Measurements from ENCODE around the gene GABRA4. TPM values are rescaled to one million over a fixed set of nuclear protein-coding genes. Genes with fewer than 3 reads are reported as not detected.

GABRA4 gene
- total RNA-seq, 2 experiments from 2014 or later = not detected

DNA sequence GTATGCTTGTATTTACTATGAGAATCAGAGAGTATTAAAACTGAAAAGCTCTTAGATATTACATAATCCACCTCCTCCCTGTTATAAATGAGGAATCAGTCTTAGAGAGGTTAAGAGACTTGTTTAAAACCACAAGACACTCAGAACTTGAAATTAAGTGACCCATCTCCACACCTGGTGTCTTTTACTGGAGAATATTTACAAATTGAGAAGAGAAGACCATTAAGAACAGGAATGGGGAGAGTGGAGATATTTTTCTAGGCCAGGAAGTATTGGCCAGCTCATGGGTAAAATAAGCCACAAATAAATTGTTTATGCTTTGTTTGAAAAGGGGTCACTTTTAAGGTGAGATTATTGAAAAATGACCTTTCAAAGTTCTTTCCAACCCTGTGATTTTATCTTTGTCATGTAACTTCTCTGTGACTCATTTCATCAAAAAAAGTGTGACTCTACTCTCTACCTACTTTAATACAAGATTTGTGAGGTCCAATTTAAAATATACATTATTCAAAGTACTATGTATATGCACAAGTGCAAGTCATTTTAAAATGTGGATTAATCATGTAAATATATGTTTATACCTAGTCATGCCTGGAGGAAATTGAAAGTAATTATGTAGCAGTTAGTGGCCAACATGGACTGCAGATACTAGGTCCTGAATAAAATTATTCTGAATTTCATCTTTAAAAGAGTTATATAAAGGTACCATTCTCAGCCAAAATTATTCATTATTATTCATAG, 68.4 kb downstream of the GABRA4 start:
- Mint-ChIP-seq H3K4me1 (no peaks in the 10 kb centered on the region), H3K36me3 (ENCODE audit: low read depth) (no peaks in the 10 kb centered on the region)
- POLR2A ChIA-PET = no interaction called here

DNA sequence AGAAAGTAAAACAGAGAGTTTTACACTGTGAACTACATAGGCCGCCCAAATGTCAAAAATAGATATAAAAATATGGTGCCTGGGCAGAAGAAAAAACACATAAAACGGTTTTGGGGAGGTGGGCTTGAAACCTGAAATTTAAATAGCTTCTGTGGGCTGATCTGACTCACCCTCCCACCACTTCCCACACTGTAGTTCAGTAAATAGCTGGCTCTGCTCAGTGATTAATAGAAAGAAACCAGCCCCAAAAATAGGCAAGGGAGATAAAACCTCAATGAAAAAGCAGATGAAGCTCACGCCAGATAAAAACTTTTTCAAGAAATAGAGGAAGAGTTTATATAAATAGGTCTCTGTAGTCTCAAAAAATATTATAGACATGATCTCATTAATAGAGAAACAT, 71.2 kb downstream of the GABRA4 start:
- H3K36me3 Mint-ChIP-seq (ENCODE audit: low read depth) = no peaks in the 10 kb centered on the region
- DNase-seq = no peak
- H3K4me3 Mint-ChIP-seq = no peak overlapping the region
- H3K4me1 Mint-ChIP-seq = no peaks in the 10 kb centered on the region
- CTCF ChIA-PET = no interaction called here
- intact Hi-C loops (cut with DNase I, micrococcal nuclease) = no loop called here
- ATAC-seq = no peak
- H3K27ac Mint-ChIP-seq = no peak overlapping the region
- no peaks in the 10 kb centered on the region for H3K9me3 Mint-ChIP-seq (ENCODE audit: low read depth)
- H3K27me3 Mint-ChIP-seq = no peaks in the 10 kb centered on the region
- POLR2A ChIA-PET = interaction anchor here (0.6 kb wide), 1 partner anchor 82 kb away, joined by 3 read pairs; no protein-coding TSS in a partner anchor

More for the DNA sequence above, 68.4 kb downstream of the GABRA4 start:
- Mint-ChIP-seq H3K27ac (no peak overlapping the region), H3K9me3 (ENCODE audit: low read depth) (no peaks in the 10 kb centered on the region), H3K4me3 (no peak overlapping the region), H3K27me3 (no peaks in the 10 kb centered on the region)
- intact Hi-C loops (cut with DNase I, micrococcal nuclease) = no loop called here
- ATAC-seq (no peak), DNase-seq (no peak)
- CTCF ChIA-PET = no interaction called here

DNA sequence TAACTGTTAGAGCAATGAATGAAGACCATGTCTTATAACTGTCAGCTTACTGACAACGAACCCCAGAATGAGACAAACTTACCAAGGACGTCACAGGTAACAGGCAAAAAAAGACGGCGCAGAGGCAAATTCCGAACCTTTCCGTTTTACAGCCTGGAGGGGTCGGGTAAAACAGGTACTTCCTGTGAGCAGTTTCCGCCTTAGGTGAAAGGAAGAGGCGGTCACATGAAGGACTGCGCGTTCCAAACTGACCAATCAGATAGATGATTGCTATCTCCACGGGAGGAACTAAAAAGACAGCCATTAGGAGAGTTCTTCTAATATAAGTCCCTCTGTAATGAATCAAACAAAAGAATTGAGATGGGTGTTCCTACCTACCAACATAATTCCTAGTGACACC, 84.3 kb downstream of the GABRA4 start, which contains the start of gene COX7B2:
COX7B2 (minus strand) TSS at position 168 of the 400 bp plus-strand sequence. CDS start 174,053 bp downstream, outside the sequence.
- Mint-ChIP-seq H3K27me3 (no peaks in the 10 kb centered on the region), H3K4me1 (no peaks in the 10 kb centered on the region), H3K4me3 (no peak within 1 kb of the TSS), H3K36me3 (ENCODE audit: low read depth) (no peaks in the 10 kb centered on the region), H3K27ac (no peak within 1 kb of the TSS), H3K9me3 (ENCODE audit: low read depth) (no peaks in the 10 kb centered on the region)
- ChIA-PET CTCF (no interaction called here), POLR2A (no interaction called here)
- intact Hi-C loops (cut with DNase I, micrococcal nuclease) = no loop called here
- no peak for ATAC-seq
- DNase-seq = no peak

- Mint-ChIP-seq H3K27me3 (no peaks in the 10 kb centered on the region), H3K4me3 (no peak overlapping the region), H3K36me3 (ENCODE audit: low read depth) (no peaks in the 10 kb centered on the region), H3K4me1 (no peaks in the 10 kb centered on the region), H3K27ac (no peak overlapping the region), H3K9me3 (ENCODE audit: low read depth) (no peaks in the 10 kb centered on the region)
- CTCF ChIA-PET = no interaction called here
- DNase-seq (no peak), ATAC-seq (no peak)
- intact Hi-C loops (cut with DNase I, micrococcal nuclease) = no loop called here
- POLR2A ChIA-PET = no interaction called here
These were observed 85.2 kb downstream of the GABRA4 start for GRCh38 chr4:46908148-46908547.

DNA sequence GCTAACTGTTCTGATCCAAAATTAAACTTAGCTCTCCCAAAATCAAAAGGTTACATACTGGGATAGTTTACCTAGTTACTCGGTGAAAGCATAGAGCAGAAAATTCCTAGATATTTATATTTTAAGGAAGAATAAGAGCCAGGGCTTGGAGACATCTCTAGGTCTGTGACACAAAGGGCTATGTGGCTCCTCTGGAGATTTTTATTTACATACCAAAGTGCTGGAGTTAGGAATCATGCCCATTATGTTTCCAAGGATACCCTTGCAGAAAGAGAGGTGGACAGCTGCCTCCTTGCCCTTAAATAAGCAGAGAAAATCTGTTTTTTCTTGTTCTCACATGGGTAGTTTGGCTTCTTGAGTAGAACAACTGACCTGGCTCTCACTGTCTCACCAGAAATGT, 93.3 kb downstream of the GABRA4 start:
- Mint-ChIP-seq H3K4me1 (no peaks in the 10 kb centered on the region), H3K36me3 (ENCODE audit: low read depth) (no peaks in the 10 kb centered on the region), H3K9me3 (ENCODE audit: low read depth) (no peaks in the 10 kb centered on the region), H3K27me3 (no peaks in the 10 kb centered on the region), H3K27ac (no peak overlapping the region), H3K4me3 (no peak overlapping the region)
- DNase-seq = no peak
- ChIA-PET POLR2A (no interaction called here), CTCF (interaction anchor here (0.8 kb wide), 1 partner anchor 16 kb away, joined by 3 read pairs; no protein-coding TSS in a partner anchor)
- intact Hi-C loops (cut with DNase I, micrococcal nuclease) = no loop called here
- ATAC-seq = no peak

GRCh38 chr4:46894826-46895225, 98.6 kb downstream of the GABRA4 start:
- H3K9me3 Mint-ChIP-seq (ENCODE audit: low read depth) = peaks cover 3% of the 10 kb centered on the region
- H3K27me3 Mint-ChIP-seq = peaks cover 2% of the 10 kb centered on the region
- ATAC-seq (no peak), DNase-seq (no peak)
- intact Hi-C loops (cut with DNase I, micrococcal nuclease) = no loop called here
- H3K36me3 Mint-ChIP-seq (ENCODE audit: low read depth) = no peaks in the 10 kb centered on the region
- no peaks in the 10 kb centered on the region for H3K4me1 Mint-ChIP-seq
- H3K27ac Mint-ChIP-seq = no peak overlapping the region
- CTCF ChIA-PET = no interaction called here
- H3K4me3 Mint-ChIP-seq = no peak overlapping the region
- POLR2A ChIA-PET = no interaction called here

DNA sequence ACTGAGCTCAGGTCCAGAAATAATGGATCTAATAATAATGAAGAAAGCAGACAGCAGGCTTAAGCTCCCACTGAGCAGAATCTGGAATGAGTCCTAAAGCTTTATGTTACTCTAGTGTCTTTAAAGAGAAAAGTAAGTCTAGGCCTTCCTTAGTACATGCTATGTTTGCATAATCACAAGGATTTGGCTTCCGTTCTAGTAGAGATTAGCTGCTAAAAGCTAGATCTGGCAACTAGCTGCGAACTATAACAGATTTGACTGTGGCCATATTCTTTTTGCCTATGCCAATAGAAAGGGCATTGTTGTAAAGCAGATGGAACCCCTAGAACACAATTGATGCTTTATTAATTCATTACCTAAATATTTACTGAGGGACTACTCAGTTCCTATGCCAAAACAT, 103.3 kb downstream of the GABRA4 start:
- ATAC-seq (no peak), DNase-seq (no peak)
- Mint-ChIP-seq H3K4me1 (no peaks in the 10 kb centered on the region), H3K27me3 (peaks cover 9% of the 10 kb centered on the region), H3K36me3 (ENCODE audit: low read depth) (no peaks in the 10 kb centered on the region), H3K4me3 (no peak overlapping the region), H3K9me3 (ENCODE audit: low read depth) (peaks cover 3% of the 10 kb centered on the region), H3K27ac (no peak overlapping the region)
- ChIA-PET CTCF (no interaction called here), POLR2A (no interaction called here)
- intact Hi-C loops (cut with DNase I, micrococcal nuclease) = no loop called here

DNA sequence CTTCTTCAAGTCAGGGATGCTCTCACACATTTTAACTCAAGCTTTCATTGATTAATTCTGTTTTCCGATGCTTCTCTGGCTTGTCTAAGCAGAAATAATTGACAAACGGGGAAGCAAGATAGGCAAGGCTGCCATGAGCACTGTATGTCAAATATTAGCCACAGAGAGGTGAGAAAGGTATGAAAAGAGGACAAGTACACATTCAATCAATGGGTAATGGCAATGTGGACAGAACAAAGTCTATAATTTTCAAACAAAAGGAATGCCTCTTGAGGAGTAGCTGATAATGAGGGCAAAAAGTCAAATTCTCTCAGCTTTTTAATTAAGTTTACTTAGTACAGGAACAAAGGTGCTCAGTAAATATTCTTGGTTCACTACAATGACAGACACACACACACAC, 104.0 kb downstream of the GABRA4 start:
- Mint-ChIP-seq H3K9me3 (ENCODE audit: low read depth) (peaks cover 3% of the 10 kb centered on the region), H3K27me3 (peaks cover 9% of the 10 kb centered on the region), H3K27ac (no peak overlapping the region), H3K36me3 (ENCODE audit: low read depth) (no peaks in the 10 kb centered on the region), H3K4me3 (no peak overlapping the region), H3K4me1 (no peaks in the 10 kb centered on the region)
- POLR2A ChIA-PET = no interaction called here
- no peak for ATAC-seq
- intact Hi-C loops (cut with DNase I, micrococcal nuclease) = no loop called here
- no peak for DNase-seq
- CTCF ChIA-PET = no interaction called here

DNA sequence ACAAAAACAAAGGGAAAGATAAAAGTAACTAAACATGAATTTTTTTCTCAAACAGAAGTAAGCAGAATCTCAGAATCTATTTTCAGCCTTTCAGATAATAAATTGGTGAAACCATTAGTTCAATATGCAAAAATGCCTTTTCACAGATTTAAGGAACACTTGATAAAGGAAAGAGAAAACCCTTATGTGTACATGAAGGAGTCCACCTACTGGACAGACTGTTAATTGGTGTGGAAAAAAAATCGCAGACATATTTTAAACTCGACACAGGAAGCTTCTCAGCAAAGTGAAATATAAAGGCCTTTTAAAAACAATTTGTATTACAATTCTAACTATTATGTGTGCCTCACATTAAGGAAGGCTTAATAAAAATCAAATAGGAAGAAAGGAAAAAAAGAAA, 106.7 kb downstream of the GABRA4 start:
- ATAC-seq = no peak
- Mint-ChIP-seq H3K27ac (no peak overlapping the region), H3K27me3 (peaks cover 9% of the 10 kb centered on the region), H3K9me3 (ENCODE audit: low read depth) (no peaks in the 10 kb centered on the region), H3K4me1 (no peaks in the 10 kb centered on the region), H3K36me3 (ENCODE audit: low read depth) (no peaks in the 10 kb centered on the region), H3K4me3 (no peak overlapping the region)
- POLR2A ChIA-PET = no interaction called here
- CTCF ChIA-PET = interaction anchor here (0.7 kb wide), 1 partner anchor 204 kb away, joined by 3 read pairs; no protein-coding TSS in a partner anchor
- DNase-seq = no peak
- intact Hi-C loops (cut with DNase I, micrococcal nuclease) = no loop called here

- ChIA-PET POLR2A (no interaction called here), CTCF (no interaction called here)
- Mint-ChIP-seq H3K9me3 (ENCODE audit: low read depth) (no peaks in the 10 kb centered on the region), H3K27ac (no peak overlapping the region), H3K4me1 (no peaks in the 10 kb centered on the region), H3K4me3 (no peak overlapping the region), H3K36me3 (ENCODE audit: low read depth) (no peaks in the 10 kb centered on the region), H3K27me3 (no peaks in the 10 kb centered on the region)
- ATAC-seq (no peak), DNase-seq (no peak)
- intact Hi-C loops (cut with DNase I, micrococcal nuclease) = no loop called here
These were observed 114.7 kb downstream of the GABRA4 start for GRCh38 chr4:46878641-46879040.

DNA sequence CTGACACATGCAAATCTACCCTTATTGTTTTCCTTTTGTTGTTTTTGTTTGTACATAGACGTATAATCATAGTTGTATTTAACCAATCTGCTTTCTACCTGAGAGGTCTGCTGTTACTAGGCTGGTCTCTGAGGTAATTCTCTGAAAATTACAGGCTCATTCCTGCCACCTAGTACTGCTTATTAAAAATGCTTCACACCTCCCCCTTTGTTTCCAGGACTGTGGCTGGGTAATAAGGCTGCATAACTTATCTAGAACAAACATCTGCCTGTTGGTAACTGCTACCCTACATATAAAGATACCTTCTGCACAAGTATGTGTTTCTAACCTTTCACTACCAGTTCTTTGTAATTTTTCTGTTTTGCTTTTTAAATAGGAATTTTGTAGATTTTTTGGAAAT, 118.6 kb downstream of the GABRA4 start:
- CTCF ChIA-PET = no interaction called here
- H3K9me3 Mint-ChIP-seq (ENCODE audit: low read depth) = no peaks in the 10 kb centered on the region
- DNase-seq = no peak
- no peak overlapping the region for H3K27ac Mint-ChIP-seq
- H3K4me3 Mint-ChIP-seq = no peak overlapping the region
- POLR2A ChIA-PET = no interaction called here
- intact Hi-C loops (cut with DNase I, micrococcal nuclease) = no loop called here
- no peak for ATAC-seq
- no peaks in the 10 kb centered on the region for H3K27me3 Mint-ChIP-seq
- H3K4me1 Mint-ChIP-seq = no peaks in the 10 kb centered on the region
- no peaks in the 10 kb centered on the region for H3K36me3 Mint-ChIP-seq (ENCODE audit: low read depth)

GRCh38 chr4:46870411-46870810, 123.0 kb downstream of the GABRA4 start:
- DNase-seq (no peak), ATAC-seq (no peak)
- Mint-ChIP-seq H3K36me3 (ENCODE audit: low read depth) (no peaks in the 10 kb centered on the region), H3K27ac (no peak overlapping the region), H3K4me1 (no peaks in the 10 kb centered on the region), H3K9me3 (ENCODE audit: low read depth) (no peaks in the 10 kb centered on the region), H3K27me3 (peaks cover 2% of the 10 kb centered on the region), H3K4me3 (no peak overlapping the region)
- ChIA-PET POLR2A (no interaction called here), CTCF (no interaction called here)
- intact Hi-C loops (cut with DNase I, micrococcal nuclease) = no loop called here
